Omental fat pad (tissue), 4 donors: ENCODE measurements around the gene SESN3. TPM values are rescaled to one million over a fixed set of nuclear protein-coding genes. Genes with fewer than 3 reads are reported as not detected.

Experiments used
- ATAC-seq: fragments of 150-250 bp; one replicate; pipeline ENCODE4 v1.9.1; 2016; ENCODE audit warnings: mild to moderate bottlenecking, moderate library complexity; ENCODE audit not compliant: low FRiP score
- DNase-seq: peaks from one replicate; pipeline ENCODE4 v3.0.0-alpha.2; 2019; ENCODE audit warnings: low spot score
- CTCF ChIP-seq, 3 donors: fragments of 450-650 bp; IDR thresholded peaks; one replicate each; pipeline ENCODE4 v1.5.1; 2016 to 2017; ENCODE audit warnings: antibody characterized with exemption in 3 of 3, mild to moderate bottlenecking in 3 of 3, moderate library complexity in 2 of 3
- total RNA-seq, 4 donors: library from RNA; depleted of rRNA; stranded (reverse); fragments of >200 nt; gene quantifications; one replicate each; pipeline ENCODE4 v1.1.0, GENCODE V29; 2016

SESN3 gene
- total RNA-seq, 4 donors from 2014 or later = 11.3 to 27.2 (median 19.4) TPM

GRCh38 chr11:95121698-95122097 lies 109.3 kb downstream of the SESN3 start:
- no peak for ATAC-seq
- no peak for DNase-seq
- TF ChIP-seq CTCF (IDR thresholded peaks at IDR 0.05) = no peak

- no peak for TF ChIP-seq CTCF (IDR thresholded peaks at IDR 0.05)
- DNase-seq (no peak), ATAC-seq (no peak)
Observed at GRCh38 chr11:95119361-95120060, 111.5 kb downstream of the SESN3 start.

GRCh38 chr11:95115597-95115996 lies 115.4 kb downstream of the SESN3 start:
- no peak for DNase-seq
- ATAC-seq = no peak
- TF ChIP-seq CTCF (IDR thresholded peaks at IDR 0.05) = no peak

Other genes with a start within 250 kb of the SESN3 start
- gene KDM4E, start 205.9 kb downstream of the SESN3 start, total RNA-seq = not detected
- gene KDM4F, start 181.8 kb downstream of the SESN3 start, total RNA-seq = not detected
- 10 to 100 TPM; 22.5 to 32.9 (median 25.6) TPM for gene SRSF8, start 164.3 kb downstream of the SESN3 start, total RNA-seq
- gene ENDOD1, start 141.4 kb downstream of the SESN3 start, total RNA-seq = 10 to 100 TPM; 18.2 to 59.1 (median 27.3) TPM